ENCODE data around the gene CAPN15.
"Not testable (repeated sequence)": the region's sequence is repeated elsewhere in the genome, so short reads cannot be mapped to it uniquely, and the experiment has no call there.

CAPN15 gene

DNA sequence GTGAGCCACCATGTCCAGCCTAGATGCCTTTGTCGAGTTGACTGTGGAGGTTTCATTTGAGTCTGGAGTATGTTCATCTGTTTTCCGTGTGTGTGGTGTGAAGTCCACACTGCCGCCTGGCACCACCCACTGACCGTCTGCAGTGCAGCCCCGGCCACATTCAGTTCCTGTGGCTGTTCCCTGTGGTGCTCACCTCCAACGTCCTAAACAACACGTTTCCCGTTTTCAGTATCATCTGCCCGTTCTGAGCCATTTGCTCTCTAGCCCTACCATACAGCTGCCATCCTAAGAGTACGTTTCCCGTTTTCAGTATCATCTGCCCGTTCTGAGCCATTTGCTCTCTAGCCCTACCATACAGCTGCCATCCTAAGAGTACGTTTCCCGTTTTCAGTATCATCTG lies 20.0 kb upstream of the CAPN15 start:
- DNase-seq: not testable (repeated sequence)

DNA sequence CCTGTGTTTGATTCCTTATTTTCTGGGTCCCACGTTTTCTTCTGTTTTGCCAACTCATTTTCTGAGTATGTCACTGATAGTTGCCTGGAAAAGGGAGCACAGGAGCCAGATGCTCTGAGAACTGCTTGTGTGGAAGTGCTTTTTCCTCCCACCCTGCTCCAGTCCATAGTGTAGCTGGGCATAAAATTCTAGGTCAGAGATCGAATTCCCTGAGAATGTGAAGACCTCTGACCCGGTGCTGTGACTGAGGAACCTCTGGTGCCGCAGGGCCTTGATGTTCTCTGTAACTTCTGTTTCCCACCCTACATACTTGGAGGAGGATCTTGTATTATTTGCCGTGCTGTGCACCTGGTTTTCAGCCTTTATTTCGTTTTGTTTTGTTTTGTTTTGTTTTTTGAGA lies 19.5 kb upstream of the CAPN15 start:
- DNase-seq: no peak

DNA sequence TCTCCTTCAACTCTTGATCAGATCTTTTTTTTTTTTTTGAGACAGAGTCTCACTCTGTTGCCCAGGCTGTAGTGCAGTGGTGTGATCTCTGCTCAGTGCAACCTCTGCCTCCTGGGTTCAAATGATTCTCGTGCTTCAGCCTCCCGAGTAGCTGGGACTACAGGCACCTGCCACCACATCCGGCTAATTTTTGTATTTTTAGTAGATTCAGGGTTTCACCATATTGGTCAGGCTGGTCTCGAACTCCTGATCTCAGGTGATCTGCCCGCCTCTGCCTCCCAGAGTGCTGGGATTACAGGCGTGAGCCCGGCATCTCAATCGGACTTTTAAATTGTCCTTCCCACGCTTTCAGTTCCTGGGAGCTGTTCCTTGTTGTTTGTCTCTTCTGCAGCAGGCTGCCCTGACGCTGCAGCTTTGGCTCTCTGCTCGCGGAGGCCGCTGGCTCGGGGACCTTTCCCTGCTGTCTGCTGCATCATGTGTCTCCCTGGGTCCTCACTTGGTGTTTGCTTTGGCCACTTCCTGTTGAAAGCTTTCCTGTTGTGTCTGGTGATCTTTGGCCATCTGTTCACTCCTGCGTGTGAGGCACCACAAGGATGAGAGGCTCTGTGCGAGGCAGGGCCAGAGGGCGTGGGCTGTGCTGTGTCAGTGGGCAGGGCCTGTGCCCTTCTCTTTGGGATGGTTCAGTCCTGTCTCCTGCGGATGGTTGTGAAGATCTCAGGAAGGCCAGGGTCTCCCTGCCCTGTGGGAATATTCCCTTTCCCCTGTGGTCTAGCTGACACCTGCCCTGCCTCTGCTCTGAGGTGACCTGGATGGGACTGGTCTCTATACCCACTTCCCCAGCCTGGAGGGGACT lies 18.4 kb upstream of the CAPN15 start:
- DNase-seq: no peak

DNA sequence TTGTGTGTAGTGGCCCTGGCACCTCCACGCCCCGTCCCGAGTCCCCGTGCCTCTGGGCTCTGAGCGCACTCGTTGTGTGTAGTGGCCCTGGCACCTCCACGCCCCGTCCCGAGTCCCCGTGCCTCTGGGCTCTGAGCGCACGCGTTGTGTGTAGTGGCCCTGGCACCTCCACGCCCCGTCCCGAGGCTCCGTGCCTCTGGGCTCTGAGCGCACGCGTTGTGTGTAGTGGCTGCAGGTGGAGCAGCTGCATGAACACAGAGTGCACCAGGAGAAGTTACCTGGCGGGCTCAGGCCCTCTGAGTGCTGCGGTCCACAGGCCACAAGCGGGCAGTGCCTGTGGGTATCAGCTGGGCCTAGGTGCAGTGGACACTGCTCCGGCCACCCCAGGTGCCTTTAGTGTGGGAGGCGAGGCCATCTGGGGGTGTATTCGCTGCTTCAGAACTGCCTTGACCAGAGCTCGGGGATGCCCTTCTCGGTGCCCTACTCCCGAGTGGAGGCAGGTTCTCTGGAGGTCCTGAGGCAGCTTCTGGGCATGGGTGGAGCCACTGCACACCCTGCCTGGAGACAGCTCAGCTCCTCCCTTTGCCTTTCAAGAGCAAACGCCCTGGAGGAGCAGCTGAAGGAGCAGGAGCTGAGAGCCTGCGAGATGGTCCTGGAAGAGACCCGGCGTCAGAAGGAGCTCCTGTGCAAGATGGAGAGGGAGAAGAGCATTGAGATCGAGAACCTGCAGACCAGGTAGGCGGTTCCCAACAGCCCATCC lies 17.3 kb upstream of the CAPN15 start:
- no peak for DNase-seq

DNA sequence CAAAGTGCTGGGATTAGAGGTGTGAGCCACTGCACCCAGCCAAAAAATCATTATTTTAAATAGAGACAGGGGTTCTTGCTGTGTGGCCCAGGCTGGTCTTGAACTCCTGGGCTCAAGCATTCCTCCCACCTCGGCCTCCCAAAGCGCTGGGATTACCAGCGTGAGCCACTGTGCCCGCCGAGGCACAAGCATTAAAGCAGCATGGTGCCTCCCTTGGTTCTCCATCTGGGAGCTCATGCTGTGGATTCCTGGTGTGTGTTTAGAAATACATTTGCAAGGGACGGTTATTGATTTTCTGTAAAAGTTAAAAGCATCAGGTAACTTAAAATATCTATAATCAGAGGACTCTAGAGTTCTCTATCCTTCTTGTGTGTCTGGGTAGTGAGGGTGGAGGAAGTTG lies 14.7 kb upstream of the CAPN15 start:
- no peak for DNase-seq

DNA sequence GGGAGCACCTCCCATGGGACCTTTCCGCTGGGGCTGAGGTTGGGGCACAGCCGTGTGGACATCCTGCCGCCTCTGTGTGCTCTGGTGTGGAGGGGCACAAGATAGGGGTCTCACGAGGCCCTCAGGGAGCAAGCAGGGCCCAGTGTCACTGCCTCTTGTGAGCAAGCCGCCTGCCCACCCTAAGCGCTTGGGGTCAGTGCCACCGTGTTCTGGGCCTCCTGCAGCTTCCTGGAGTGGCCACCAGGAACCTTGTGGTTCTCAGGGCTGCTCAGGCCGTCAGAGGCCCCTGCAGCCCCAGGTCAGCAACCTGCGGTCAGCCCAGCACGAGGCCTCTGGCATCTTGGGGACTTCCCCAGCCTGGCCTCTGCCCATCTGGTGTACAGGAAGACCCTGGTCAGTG lies 13.6 kb upstream of the CAPN15 start:
- no peak for DNase-seq

DNA sequence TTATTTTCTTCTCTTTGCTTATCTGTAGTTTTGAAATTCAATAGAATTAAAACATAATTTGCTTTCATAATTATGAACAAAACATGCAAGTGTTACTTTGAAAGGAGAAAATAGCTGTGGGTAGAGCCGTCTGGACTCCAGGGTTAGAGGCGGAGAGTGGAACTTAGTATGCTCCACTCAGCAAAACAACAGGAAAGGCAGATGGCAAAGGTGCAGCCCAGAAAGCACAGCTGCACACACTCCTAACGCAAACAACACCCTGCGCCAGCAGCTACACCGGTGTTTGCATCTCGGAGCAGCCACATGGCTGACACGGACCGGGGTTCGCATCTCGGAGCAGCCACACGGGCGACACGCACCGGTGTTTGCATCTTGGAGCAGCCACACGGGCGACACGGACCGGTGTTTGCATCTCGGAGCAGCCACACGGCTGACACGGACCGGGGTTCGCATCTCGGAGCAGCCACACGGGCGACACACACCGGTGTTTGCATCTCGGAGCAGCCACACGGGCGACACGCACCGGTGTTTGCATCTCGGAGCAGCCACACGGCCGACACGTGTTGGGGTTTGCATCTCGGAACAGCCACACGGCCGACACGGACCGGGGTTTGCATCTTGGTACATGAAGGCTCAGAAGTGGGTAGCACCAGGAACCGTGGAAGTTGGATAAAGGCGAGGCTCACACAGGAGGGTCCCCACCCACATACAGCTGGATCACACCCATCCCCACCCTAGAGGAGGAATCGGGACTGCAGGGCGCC lies 12.2 kb upstream of the CAPN15 start:
- no peak for DNase-seq

DNA sequence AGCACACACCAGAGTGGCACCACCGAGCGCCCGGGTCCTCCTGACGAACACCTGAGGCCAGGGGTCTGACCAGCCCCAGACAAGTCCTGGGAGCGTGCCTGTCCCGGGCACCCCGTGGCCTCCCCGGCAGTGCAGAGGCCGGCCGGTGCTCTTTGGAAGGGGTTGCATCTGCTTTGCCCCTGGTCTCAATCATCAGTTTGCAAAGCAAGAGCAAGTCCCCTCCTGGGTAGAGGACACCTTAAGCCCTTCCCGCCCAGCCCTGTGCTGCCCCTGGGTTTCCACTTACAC lies 11.6 kb upstream of the CAPN15 start:
- no peak for DNase-seq

DNA sequence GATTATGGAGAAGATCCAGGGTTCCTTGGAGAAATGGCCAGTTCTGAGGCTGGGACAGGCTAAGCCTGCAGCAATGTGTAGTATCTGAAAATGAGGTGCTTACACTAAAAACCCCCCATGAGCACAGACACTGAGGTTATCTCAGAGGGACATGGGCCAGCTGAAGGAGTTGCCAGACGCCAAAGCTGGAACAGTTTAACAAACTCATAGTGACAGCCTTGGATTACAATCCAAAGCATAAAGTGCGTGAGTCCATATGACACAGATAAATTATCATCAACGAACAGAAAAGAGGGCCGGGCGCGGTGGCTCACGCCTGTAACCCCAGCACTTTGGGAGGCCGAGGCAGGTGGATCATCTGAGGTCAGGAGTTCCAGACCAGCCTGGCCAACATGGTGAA lies 11.2 kb upstream of the CAPN15 start:
- no peak for DNase-seq

DNA sequence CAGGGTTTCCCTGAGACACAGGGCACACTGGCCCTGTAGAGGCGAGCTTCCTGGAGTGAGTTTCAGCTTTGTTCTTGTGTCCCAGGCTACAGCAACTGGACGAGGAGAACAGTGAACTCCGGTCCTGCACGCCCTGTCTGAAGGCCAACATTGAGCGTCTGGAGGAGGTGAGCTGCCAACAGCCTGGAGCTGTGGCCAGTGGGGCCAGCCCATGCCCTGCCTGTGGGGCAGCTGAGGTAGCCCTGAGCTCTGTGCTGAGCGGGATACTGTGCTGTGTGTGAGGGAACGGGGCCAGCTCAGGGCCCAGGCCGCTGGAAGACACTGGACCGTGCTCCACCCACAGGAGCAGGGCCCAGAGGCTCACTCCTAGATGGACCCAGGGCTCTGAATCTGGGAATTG lies 8.7 kb upstream of the CAPN15 start:
- no peak for DNase-seq

DNA sequence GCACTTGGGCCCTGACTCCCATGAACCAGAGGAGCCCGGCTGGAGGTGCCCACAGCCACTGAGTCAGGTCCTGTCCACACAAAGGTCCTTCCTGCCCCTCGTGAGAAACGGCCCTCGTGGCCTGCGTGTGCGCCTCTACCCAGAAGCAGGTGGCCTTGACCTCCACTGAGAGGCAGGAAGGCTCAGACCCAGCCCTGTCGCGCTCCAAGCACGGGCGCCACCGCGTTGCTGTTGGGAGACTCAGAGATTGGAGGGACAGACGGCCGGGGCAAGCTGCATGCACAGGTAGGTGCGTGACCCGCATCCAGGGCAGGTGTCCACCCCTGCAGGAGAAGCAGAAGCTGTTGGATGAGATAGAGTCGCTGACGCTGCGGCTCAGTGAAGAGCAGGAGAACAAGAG lies 8.1 kb upstream of the CAPN15 start:
- DNase-seq: no peak

DNA sequence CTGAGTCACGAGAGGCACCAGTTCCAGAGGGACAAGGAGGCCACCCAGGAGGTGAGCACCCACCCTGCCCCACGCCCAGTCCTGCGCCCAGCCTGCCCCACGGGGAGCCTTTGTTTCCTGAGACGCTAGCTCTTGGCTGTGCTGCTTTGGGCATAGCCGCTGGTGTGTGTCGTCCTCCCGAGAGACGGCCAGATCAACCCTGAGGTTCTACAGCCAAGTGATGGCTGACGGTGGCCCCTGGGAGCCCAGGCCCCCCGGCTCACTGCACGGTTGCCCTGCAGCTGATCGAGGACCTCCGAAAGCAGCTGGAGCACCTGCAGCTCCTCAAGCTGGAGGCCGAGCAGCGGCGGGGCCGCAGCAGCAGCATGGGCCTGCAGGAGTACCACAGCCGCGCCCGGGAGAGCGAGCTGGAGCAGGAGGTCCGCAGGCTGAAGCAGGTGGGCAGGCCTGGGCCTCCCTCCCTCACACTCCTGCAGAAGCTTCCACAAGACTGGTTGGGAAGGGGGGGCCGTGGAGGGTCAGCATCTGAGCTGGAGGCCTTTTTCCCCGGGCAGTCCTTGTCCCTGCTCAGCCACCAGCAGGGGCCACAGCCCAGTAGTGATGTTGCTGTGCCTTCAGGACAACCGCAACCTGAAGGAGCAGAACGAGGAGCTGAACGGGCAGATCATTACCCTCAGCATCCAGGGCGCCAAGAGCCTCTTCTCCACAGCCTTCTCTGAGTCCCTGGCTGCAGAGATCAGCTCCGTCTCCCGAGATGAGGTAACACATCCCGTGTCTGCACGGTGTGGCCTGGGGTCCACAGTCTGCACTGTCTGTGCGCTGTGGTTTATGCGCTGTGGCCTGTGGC lies 7.4 kb upstream of the CAPN15 start:
- no peak for DNase-seq

DNA sequence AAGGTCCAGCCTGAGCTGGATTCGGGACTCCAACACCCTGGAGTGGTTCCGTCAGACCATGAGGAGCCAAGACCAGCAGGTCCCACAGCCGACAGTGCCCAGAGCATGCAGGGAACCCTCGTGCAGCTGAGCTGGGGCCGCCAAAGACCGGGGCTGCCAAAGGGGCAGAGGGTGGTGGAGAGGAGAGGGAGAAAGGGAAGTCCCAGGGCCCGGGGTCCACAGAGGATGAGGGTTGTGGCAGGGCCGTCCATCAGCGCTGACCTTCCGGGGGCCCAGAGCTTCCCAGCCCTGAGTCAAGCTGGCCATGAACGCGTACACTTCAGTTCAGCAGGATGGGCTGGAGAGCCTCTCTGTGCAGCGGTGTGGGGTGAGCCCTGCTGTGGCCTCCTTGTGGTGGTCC lies 6.7 kb upstream of the CAPN15 start:
- no peak for DNase-seq

DNA sequence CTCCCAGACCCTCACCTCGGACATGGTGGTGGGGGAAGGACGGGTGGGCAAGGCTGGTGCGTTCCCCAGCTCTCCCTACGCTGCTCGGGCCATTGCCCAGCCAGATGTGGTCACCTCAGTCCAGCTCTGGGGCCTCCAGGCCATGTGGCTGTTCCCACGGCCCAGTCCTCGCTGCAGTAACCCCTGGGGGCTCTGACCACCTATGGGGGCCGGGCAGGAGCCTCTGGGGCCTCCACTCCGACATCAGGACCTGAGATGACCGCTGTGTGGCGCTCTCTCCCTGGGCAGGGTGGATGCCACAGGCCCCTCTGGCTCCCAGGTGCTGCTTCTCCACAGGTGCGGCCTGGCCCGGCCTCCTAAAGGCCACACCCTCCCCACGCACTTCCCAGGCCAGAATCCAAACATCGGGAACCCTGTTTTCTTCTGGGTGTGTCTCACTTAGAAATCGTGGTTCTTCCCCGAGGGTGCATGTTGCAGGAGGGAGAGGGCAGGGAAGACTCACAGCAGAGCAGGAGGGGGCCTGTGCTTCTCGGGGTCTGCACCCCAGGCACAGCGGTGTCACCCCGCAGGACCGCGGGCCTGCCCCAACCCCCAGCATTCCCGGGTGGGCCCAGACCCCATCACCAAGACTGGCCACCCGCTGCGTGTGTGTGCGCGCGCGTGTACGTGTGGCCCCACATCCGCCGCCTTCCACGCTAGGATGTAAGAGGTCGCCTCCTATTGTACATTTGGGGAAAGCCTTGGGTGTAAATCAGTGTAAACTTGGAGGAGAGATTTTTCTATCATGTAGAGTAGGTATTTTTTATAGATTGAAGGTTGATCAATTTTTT lies 5.9 kb upstream of the CAPN15 start:
- DNase-seq: no peak

DNA sequence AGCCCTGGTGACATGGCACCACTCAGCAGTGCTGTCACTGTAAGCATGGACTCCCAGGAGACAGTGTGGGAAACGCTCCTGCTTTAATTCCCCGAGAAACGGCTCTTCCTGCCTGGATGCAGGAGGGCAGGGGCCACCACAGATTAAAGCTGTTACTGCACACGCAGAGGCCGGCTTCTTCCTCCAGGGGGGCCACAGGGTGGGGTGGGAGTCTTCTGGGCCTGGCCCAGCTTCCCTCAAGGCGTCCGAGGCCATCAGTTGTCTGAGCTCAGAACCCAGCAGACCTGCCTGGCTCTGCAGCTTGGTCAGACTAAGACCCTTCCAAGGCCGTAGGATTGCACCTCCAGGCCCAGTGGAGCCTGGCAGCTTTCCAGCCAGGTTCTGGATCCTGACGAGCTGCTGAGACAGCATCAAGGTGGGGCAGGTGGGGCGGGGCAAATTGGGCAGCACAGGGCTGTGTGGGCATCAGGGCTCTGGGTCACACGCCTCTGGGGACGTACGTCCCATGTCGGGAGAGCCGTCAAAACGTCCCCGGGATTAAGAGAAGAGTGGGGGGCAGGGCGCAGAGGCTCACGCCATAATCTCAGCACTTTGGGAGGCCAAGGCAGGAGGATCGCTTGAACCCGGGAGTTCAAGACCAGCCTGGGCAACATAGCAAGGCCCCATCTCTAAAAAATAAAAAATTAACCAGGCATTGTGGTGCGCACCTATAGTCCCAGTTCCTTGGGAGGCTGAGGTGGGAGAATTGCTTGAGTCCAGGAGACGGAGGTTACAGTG lies 5.0 kb upstream of the CAPN15 start:
- no peak for DNase-seq

DNA sequence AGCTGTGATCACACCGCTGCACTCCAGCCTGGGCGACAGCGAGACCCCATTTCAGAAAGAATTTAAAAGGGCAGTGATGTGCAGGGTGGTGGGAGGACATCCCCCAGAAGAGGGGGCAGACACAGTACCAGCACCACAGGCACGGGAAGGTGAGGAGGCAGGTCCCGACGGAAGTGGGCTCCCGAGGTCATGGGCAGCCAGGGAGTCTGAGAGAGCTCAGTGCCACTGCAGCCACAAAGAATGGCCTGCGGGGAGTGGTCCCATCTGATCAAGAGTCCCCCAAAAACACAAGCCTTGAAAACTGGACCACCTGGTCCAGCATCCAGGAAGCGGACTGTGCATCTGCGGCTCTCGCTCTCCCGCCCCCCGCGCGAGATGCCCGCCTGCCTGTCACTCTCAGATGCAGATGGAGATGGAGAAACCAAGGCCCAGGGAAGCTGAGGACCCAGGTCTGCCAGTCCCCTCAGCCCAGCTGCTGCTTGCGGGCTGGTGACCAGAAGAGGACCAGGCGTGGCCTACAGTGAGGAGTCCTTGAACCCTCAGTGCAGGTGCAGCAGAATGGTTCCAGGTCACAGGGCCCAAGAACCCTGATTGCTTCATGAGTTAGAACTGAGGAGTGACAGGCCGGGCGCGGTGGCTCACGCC lies 4.3 kb upstream of the CAPN15 start:
- no peak for DNase-seq

DNA sequence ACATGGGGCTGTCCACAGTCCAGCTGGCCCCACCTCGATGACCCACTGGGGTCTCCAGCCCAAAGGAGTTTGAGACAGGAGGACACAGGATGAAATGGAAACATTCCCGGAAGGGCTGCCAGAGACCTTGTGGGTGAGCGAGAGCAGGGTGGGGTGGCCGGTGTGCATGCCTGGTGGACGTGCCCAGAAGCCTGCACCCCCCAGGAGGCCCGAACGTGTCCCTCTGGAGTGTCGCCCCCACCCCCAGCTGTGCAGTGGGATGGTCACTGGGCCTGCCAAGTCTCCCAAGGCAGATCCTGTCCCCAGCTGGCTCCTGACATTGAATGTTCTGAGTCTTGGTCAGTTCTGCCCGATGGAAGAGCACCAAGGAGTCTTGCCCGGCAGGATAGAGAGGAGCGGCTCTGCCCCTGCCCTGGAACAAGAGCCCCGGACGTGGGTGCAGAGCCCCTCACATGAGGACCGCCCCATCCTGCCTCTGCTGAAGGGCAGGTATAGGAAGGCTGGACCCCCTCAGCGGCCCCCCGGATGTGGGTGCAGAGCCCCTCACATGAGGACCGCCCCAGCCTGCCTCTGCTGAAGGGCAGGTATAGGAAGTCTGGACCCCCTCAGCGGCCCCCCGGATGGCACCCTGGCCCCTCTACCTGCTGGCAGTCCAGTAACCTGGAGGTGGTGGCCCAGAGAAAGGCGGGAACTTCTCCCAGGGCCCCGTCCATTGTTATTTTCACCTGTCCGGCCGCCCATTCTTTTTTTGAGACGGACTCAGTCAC lies 3.1 kb upstream of the CAPN15 start:
- DNase-seq: no peak

DNA sequence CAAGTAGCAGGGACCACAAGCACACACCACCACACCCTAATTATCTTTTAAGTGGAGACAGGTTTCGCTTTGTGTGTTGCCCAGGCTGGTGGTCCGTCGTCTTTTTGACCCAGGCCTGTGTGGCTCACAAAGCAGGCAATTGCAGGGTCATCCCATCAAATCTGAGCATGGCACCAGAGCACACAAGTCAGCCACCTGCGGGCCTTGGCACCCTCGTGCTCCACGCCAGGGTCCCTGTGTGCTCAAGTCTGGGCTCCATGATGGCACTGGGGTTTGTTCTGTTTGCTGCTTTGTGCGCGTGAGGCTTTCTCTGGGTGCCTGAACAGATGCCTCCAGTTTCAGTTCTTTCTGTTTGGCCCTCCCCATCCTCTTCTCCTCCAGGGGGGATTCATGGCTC lies 2.4 kb upstream of the CAPN15 start:
- DNase-seq: no peak

DNA sequence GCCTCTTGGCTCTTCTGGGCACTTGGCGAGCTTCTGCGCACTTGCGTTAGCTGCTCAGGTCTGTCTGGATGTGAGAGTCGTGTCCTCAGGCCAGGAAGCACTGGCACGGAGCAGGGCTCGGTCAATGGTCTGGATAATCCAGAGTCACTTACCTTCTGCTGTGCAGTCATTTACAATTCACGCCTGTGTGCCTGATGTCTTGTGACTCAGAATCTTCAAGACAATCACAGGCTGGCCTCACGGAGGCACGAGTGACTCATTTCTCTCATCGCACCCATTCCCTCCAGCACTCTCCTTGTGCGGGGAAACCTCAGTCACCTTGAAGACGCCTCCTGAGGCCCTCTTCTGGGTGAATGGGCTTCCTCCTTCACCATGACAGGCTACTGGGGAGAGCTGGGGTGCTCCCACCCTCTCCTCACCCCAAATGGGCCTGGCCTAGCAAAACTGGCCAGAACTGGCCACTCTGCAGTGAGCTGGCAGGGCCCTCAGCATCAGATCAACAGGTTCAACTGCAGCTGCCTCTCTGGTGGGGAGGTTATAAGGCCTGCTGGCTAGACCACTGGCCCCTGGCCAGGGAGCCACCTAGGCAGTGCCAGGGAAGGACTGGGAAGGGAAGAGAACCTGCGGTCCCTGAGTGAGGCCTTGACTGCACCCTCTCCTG lies 1.9 kb upstream of the CAPN15 start:
- DNase-seq: peak in 1 of 5 donors; percentile 88

Measured in T-helper 1 cell (primary cell).